Trophoblast cell (in vitro differentiated cells and primary cell): ENCODE data around the gene GPC4.

Experiments
- DNase-seq, 2 donors: peaks; one replicate each; pipeline ENCODE4 v3.0.0-alpha.2; 2016
- H2AFZ ChIP-seq: 2 replicates; pipeline ENCODE4 v1.6.1; 2013; ENCODE audit warnings: low read length, moderate library complexity, mild to moderate bottlenecking; ENCODE audit not compliant: insufficient read depth, poor library complexity
- H2AK5ac ChIP-seq: 2 replicates; pipeline ENCODE4 v1.6.1; 2013; ENCODE audit warnings: mild to moderate bottlenecking, low read length
- H2BK120ac ChIP-seq: 2 replicates; pipeline ENCODE4 v1.6.1; 2013; ENCODE audit warnings: low read length, mild to moderate bottlenecking, moderate library complexity; ENCODE audit not compliant: insufficient read depth, poor library complexity
- H2BK12ac ChIP-seq: 2 replicates; pipeline ENCODE4 v1.6.1; 2013; ENCODE audit warnings: mild to moderate bottlenecking, low read length, moderate library complexity
- H2BK5ac ChIP-seq: 2 replicates; pipeline ENCODE4 v1.6.1; 2013; ENCODE audit warnings: low read length, low read depth, moderate library complexity, mild to moderate bottlenecking; ENCODE audit not compliant: poor library complexity
- H3K14ac ChIP-seq: 2 replicates; pipeline ENCODE4 v1.6.1; 2013; ENCODE audit warnings: mild to moderate bottlenecking, low read length
- H3K18ac ChIP-seq: 2 replicates; pipeline ENCODE4 v1.6.1; 2013; ENCODE audit warnings: mild to moderate bottlenecking, low read length
- H3K23ac ChIP-seq: 2 replicates; pipeline ENCODE4 v1.6.1; 2013; ENCODE audit warnings: low read length
- H3K27ac ChIP-seq: 2 replicates; pipeline ENCODE4 v1.5.1; 2013; ENCODE audit warnings: low read depth, mild to moderate bottlenecking, inconsistent platforms, low read length, moderate library complexity
- H3K27me3 ChIP-seq: 2 replicates; pipeline ENCODE4 v1.6.1; 2013; ENCODE audit warnings: inconsistent platforms, mild to moderate bottlenecking, low read length, moderate library complexity; ENCODE audit not compliant: insufficient read depth
- H3K36me3 ChIP-seq, 2 experiments: 1 replicate in 1 of 2; 2 replicates in 1 of 2; pipeline ENCODE4 v1.6.1; 2013; ENCODE audit warnings: low read length in 2 of 2, mild to moderate bottlenecking in 2 of 2, moderate library complexity in 1 of 2; ENCODE audit not compliant: insufficient read depth in 2 of 2, control insufficient read depth in 1 of 2
- H3K4ac ChIP-seq: 2 replicates; pipeline ENCODE4 v1.6.1; 2013; ENCODE audit warnings: low read depth, mild to moderate bottlenecking, low read length, moderate library complexity
- H3K4me1 ChIP-seq, 2 experiments: 1 replicate in 1 of 2; 2 replicates in 1 of 2; pipeline ENCODE4 v1.6.1; 2013; ENCODE audit warnings: low read length in 2 of 2, mild to moderate bottlenecking in 2 of 2, moderate library complexity in 1 of 2; ENCODE audit not compliant: insufficient read depth in 2 of 2, control insufficient read depth in 1 of 2
- H3K4me2 ChIP-seq: 2 replicates; pipeline ENCODE4 v1.6.1; 2013; ENCODE audit warnings: inconsistent platforms, mild to moderate bottlenecking, low read length, moderate library complexity
- H3K4me3 ChIP-seq: 2 replicates; pipeline ENCODE4 v1.5.1; 2013; ENCODE audit warnings: mild to moderate bottlenecking, low read depth, low read length, inconsistent platforms
- H3K79me1 ChIP-seq: one replicate; pipeline ENCODE4 v1.6.1; 2013; ENCODE audit warnings: low read length
- H3K79me2 ChIP-seq: 2 replicates; pipeline ENCODE4 v1.6.1; 2013; ENCODE audit warnings: low read length, mild to moderate bottlenecking; ENCODE audit not compliant: control insufficient read depth, insufficient read depth, poor library complexity
- H3K9ac ChIP-seq: 2 replicates; pipeline ENCODE4 v1.6.1; 2013; ENCODE audit warnings: mild to moderate bottlenecking, low read length
- H3K9me3 ChIP-seq: 2 replicates; pipeline ENCODE4 v1.6.1; 2013; ENCODE audit warnings: low read depth, mild to moderate bottlenecking, control low read depth, inconsistent platforms, low read length; ENCODE audit not compliant: insufficient read depth
- H4K12ac ChIP-seq: 2 replicates; pipeline ENCODE4 v1.6.1; 2013; ENCODE audit warnings: low read depth, mild to moderate bottlenecking, low read length, moderate library complexity
- H4K8ac ChIP-seq: 2 replicates; pipeline ENCODE4 v1.6.1; 2013; ENCODE audit warnings: low read depth, mild to moderate bottlenecking, low read length, moderate library complexity
- H4K91ac ChIP-seq: one replicate; pipeline ENCODE4 v1.6.1; 2013; ENCODE audit warnings: low read depth, mild to moderate bottlenecking, low read length, moderate library complexity
- WGBS: extraction: QIAGEN DNeasy Blood & Tissue Kit; methylation state at CpG from one replicate; pipeline ENCODE4 v1.1.7; 2013; ENCODE audit warnings: missing lambda C conversion rate; ENCODE audit not compliant: insufficient read length, insufficient coverage; ENCODE audit errors: extremely low coverage; 5-methylcytosine and 5-hydroxymethylcytosine counted together

Gene GPC4

GRCh38 chrX:133434197-133434820 lies 19.0 kb upstream of the GPC4 start:
- Histone ChIP-seq H3K4me3 (no peak overlapping the region), H4K91ac (no peak overlapping the region), H4K12ac (no peak overlapping the region), H3K4me1 (peaks cover 3 to 5% of the 10 kb centered on the region in 2 experiments), H3K23ac (no peak overlapping the region), H3K4ac (no peak overlapping the region), H3K79me2 (no peaks in the 10 kb centered on the region), H2BK5ac (no peak overlapping the region), H4K8ac (no peak overlapping the region), H3K4me2 (no peak overlapping the region), H2BK12ac (no peak overlapping the region), H3K79me1 (peaks cover 3% of the 10 kb centered on the region), H3K27ac (no peak overlapping the region), H2AK5ac (no peak overlapping the region), H3K36me3 (no peaks in the 10 kb centered on the region), H2AFZ (no peak overlapping the region), H3K9ac (no peak overlapping the region), H3K27me3 (no peaks in the 10 kb centered on the region), H3K18ac (no peak overlapping the region), H2BK120ac (no peak overlapping the region), H3K9me3 (no peaks in the 10 kb centered on the region), H3K14ac (no peak overlapping the region)
- WGBS: no CpG with 5 or more reads among the region's 4 CpGs
- DNase-seq: no peak

GRCh38 chrX:133419911-133420310 lies 4.6 kb upstream of the GPC4 start:
- Histone ChIP-seq H2AFZ (no peak overlapping the region), H3K27me3 (no peaks in the 10 kb centered on the region), H2AK5ac (no peak overlapping the region), H4K91ac (no peak overlapping the region), H3K9me3 (no peaks in the 10 kb centered on the region), H3K18ac (no peak overlapping the region), H3K4me2 (no peak overlapping the region), H3K9ac (no peak overlapping the region), H4K8ac (no peak overlapping the region), H2BK12ac (no peak overlapping the region), H3K14ac (no peak overlapping the region), H2BK120ac (no peak overlapping the region), H3K27ac (no peak overlapping the region), H3K4me1 (peaks cover 6 to 9% of the 10 kb centered on the region in 2 experiments), H3K79me2 (peaks cover 3% of the 10 kb centered on the region), H2BK5ac (no peak overlapping the region), H3K79me1 (peaks cover 14% of the 10 kb centered on the region), H4K12ac (no peak overlapping the region), H3K4ac (no peak overlapping the region), H3K23ac (no peak overlapping the region), H3K4me3 (no peak overlapping the region), H3K36me3 (no peaks in the 10 kb centered on the region)
- WGBS: no CpG with 5 or more reads among the region's 2 CpGs
- DNase-seq: no peak

GRCh38 chrX:133418588-133418987 lies 3.3 kb upstream of the GPC4 start:
- H4K12ac ChIP-seq: no peak overlapping the region
- H3K79me2 ChIP-seq: peaks cover 11% of the 10 kb centered on the region
- H2AFZ ChIP-seq: no peak overlapping the region
- H2BK5ac ChIP-seq: no peak overlapping the region
- no CpG with 5 or more reads among the region's 2 CpGs for WGBS
- no peak overlapping the region for H3K4ac ChIP-seq
- peak overlapping the region; percentile 43 for H4K91ac ChIP-seq
- no peak overlapping the region for H2BK12ac ChIP-seq
- no peaks in the 10 kb centered on the region for H3K36me3 ChIP-seq
- DNase-seq: no peak
- H2BK120ac ChIP-seq: no peak overlapping the region
- H3K9me3 ChIP-seq: no peaks in the 10 kb centered on the region
- H3K4me2 ChIP-seq: no peak overlapping the region
- H3K9ac ChIP-seq: no peak overlapping the region
- H4K8ac ChIP-seq: no peak overlapping the region
- peaks cover 6 to 9% of the 10 kb centered on the region in 2 experiments for H3K4me1 ChIP-seq
- H3K14ac ChIP-seq: no peak overlapping the region
- H3K4me3 ChIP-seq: no peak overlapping the region
- H3K23ac ChIP-seq: no peak overlapping the region
- no peak overlapping the region for H2AK5ac ChIP-seq
- no peaks in the 10 kb centered on the region for H3K27me3 ChIP-seq
- peaks cover 22% of the 10 kb centered on the region for H3K79me1 ChIP-seq
- H3K18ac ChIP-seq: peak overlapping the region; percentile 37
- H3K27ac ChIP-seq: no peak overlapping the region

- no peak overlapping the region for H3K4ac ChIP-seq
- no peak overlapping the region for H2AFZ ChIP-seq
- H3K9ac ChIP-seq: no peak overlapping the region
- H2BK120ac ChIP-seq: no peak overlapping the region
- peaks cover 9 to 11% of the 10 kb centered on the region in 2 experiments for H3K4me1 ChIP-seq
- no CpG with 5 or more reads among the region's 6 CpGs for WGBS
- no peak overlapping the region for H2AK5ac ChIP-seq
- peaks cover 12% of the 10 kb centered on the region for H3K79me2 ChIP-seq
- no peak overlapping the region for H4K91ac ChIP-seq
- H3K27ac ChIP-seq: no peak overlapping the region
- no peak overlapping the region for H3K4me3 ChIP-seq
- H3K27me3 ChIP-seq: no peaks in the 10 kb centered on the region
- H3K4me2 ChIP-seq: no peak overlapping the region
- no peak for DNase-seq
- no peak overlapping the region for H4K12ac ChIP-seq
- no peak overlapping the region for H3K14ac ChIP-seq
- H3K36me3 ChIP-seq: no peaks in the 10 kb centered on the region
- H3K23ac ChIP-seq: no peak overlapping the region
- no peak overlapping the region for H2BK5ac ChIP-seq
- no peak overlapping the region for H3K18ac ChIP-seq
- no peak overlapping the region for H4K8ac ChIP-seq
- H2BK12ac ChIP-seq: peak overlapping the region; percentile 34
- H3K79me1 ChIP-seq: peaks cover 28% of the 10 kb centered on the region
- no peaks in the 10 kb centered on the region for H3K9me3 ChIP-seq
Measured at GRCh38 chrX:133417364-133417763, 2.1 kb upstream of the GPC4 start.
